ENCODE measurements around the gene SRCIN1.

Gene SRCIN1

GRCh38 chr17:38579934-38580333 lies 25.8 kb downstream of the SRCIN1 start:
- peak in 1 of 2 experiments; percentile 36 for DNase-seq

GRCh38 chr17:38579083-38579480 lies 26.7 kb downstream of the SRCIN1 start:
- DNase-seq: no peak

DNA sequence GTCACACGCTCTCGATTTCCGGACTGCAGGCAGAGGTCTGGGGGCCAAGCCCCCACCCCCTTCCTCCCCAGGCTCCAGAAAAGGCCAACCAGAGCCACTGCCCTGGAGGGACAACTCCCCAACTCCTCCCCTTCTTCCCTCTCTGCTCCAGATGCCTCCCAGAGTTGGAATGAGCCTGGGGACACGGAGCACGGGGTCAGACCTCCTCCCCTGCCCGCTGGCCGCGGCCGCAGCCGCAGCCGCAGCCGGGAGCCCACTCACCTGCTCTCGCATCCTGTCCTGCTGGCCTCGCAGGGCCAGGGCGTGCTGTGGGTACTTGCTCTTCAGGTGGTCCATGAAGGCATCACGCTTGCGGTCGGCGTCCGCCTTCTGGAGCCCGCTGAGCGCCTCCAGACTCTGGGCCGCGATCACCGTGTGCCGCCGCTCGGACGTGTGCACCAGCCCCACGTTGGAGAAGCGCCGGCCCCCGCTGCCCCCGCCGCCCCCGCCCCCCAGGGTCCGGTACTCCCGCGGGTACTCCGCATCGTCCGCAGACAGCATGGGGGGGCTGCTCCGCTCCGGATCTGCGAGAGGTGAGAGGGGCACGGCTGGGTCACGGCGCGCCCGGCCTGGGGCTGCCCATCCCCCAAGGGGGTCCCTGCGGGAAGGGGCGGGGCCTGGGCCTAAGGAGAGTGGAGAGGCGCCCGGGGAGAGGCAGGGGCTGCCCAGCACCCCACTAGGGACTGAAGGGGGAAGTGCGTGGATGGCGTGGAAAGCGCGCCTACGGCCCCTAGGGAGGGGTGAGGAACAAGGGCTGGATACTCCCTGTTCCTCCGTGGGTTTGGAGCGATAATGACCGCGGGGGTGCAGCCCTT lies 27.3 kb downstream of the SRCIN1 start:
- DNase-seq: no peak

DNA sequence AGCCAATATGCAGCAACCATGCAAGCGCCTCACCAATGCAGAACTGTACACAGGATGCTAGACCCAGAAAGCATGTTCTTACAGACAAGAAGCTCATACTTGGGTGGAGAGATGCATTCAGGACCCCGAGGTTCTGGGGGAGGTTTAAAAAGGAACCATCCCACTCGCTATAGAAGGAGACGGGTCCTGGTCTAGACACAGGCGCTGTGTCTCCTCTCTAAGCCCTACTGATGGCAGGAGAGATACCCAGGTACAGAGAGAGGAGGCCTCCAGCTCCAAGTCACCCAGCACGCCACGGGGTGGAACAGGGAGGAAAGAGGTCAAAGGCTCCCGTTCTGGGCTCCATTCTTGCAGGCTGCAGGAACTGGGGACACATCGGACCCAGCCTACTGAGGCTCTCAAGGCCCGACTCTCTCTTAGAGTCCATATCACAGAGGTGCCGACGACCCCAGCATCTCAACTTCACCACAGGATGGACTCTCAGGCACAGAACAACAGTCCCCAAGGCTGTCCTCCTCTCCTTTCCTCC lies 28.0 kb downstream of the SRCIN1 start:
- no peak for DNase-seq

DNA sequence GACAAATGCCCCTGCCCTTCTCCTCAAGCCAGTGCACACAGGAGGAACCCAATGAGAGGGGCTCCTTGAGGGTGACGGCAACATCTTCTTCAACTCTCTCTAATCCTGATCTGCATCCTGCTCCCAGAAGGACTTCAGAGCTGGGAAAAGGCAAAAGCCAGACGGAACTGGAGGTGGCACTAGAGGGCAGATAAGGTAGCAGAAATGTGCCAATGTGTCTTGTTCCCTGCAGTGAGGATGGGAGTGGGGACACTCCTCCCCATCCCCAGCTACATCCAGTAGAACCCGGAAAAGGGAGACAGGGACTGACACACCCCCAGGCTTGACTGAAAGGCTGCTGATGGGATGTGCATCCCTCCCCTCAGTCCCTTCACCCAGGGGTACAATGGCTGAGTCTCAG lies 28.5 kb downstream of the SRCIN1 start:
- no peak for DNase-seq

- no peak for DNase-seq
These were observed 30.0 kb downstream of the SRCIN1 start for GRCh38 chr17:38575781-38576180.

DNA sequence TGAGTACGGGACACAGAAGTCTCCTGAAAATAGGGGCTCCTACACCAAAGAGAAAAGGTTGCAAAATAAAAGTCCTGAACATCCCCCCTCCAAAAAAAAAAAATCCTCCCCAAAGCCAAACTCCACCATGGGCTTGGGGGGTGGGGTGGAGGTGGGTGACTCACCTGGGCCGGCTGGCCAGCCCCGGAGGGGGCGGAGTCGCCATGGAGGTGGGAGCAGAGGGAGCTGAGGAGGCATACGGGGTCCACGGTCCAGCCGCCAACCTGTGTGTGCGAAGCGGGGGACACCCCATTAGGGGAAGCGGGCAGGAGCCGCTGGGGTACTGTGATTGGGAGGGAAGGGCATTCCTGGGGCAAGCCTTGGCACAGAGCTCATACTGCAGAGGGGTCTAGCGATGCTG lies 31.0 kb downstream of the SRCIN1 start:
- DNase-seq: no peak

GRCh38 chr17:38572669-38573365 lies 32.9 kb downstream of the SRCIN1 start:
- DNase-seq: peak in 1 of 2 experiments; percentile 53

DNA sequence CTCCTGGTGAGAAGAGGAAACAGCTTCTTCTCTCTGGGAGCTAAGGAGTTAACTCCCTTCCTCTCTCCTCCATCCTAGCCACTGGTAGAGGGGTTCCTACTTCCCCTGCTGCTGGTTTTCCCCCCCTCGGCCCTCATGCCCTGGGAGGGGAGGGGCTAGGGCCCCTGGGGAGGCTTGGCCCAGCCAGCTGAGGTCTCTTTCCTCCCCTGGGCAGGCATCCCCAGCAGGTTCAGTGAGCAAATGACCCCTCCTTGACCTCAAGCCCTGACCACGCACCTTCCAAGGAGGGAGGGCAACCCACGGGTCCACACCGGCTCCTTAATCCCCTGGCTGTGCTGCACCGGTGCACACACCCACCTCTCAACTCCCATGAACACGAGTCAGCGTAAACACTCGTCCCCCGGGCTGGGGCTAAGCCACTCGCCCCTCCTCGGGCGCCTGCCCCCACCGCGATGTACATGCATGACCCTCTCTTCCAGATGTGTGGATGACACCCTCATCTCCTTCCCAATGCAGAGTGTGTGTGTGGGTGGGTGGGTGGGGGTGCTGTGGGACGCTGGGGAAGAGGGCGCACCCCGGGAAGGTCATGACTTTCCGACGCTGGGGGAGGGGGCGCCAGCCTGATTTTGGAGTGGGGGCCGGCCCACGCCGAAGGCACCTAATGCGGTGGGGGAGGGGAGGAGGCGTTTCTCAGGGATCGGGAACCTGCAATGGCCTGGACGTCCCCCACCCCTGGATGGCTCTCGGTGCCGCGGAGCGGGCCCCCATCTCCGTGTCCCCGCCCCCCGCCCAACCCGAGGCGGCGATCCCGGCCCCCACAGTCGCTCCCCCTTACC lies 33.7 kb downstream of the SRCIN1 start:
- DNase-seq: no peak

- DNase-seq: no peak
These were observed 35.8 kb downstream of the SRCIN1 start for GRCh38 chr17:38569701-38570512.

- DNase-seq: no peak
These were observed 36.8 kb downstream of the SRCIN1 start for GRCh38 chr17:38568845-38569510.

DNA sequence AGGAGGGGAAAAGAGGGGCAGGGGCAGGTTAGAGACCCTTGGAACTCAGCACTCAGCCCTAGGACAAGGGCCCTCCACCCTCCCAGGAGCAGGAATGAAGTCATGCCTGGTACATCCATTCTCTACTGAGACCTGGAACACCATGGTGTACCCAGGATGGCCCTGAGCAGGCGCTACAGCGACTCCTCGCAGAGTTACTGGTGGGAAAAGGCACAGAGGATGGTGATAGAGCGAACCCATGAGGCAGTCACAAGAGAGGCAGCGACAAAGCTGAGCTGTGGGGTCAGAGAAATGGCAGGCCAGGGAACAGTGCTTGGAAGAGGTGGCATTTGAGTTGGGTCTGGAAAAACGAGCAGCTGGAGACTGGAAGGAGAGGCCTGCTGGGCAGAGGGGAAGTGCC lies 37.5 kb downstream of the SRCIN1 start:
- DNase-seq: no peak

DNA sequence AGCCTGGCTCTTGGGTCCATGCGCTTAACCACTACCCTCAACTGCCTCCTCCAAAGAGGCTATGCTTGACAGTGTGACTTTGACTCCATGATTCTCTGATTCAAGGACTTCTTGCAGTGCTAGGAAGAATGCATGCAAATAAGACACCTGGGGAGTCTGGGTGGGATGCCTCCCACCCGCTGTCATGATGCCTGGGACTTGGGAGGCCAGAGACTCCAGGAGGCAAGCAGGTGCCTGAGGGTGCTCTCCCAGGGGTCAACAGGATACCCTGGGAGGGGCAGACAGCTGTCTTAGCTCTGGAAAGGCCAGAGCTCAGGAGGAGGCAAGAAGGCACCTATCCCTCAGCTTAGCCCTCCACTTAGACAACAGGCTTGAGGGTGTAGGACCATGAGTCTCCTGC lies 38.4 kb downstream of the SRCIN1 start:
- no peak for DNase-seq

GRCh38 chr17:38566666-38567031 lies 39.1 kb downstream of the SRCIN1 start:
- no peak for DNase-seq

DNA sequence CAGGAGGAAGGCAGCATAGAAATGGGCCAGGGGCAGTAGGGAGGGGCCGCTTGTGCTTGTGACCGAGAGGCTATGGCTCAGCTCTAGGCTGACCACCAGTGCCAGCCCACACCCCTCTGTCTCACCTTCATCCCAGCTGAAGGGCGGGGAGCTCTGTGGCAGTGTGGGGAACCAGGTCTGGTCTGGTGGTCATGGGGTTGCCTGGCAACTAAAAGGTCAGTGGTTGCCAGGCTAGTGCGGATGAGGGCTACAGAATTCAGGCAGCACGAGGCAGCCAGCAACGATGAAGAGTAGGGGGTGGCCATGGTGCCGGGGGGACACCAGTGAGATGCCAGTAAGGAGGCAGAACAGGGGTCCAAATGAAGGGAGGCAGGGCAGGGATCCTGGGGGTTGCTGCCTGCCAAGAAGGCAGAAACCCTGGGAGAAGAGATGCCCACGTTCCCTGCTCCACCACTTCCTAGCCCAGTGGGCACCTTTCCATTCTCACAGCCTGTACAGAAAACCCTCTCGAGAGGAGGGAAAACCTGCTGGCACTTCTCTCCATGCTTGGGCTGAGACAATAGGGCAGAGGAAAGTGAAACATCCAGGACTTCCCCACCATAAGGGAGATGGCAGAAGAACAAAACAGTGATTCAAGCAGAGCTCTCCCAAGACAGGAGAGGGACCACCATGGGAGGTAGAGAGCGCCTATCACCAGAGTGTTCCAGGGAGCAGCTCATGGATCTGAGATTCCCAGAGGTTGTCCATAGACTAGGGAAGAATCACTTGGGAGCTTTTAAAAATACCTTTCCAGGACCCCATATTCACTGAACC lies 39.7 kb downstream of the SRCIN1 start:
- DNase-seq: no peak

GRCh38 chr17:38564869-38565268 lies 40.9 kb downstream of the SRCIN1 start:
- no peak for DNase-seq

DNA sequence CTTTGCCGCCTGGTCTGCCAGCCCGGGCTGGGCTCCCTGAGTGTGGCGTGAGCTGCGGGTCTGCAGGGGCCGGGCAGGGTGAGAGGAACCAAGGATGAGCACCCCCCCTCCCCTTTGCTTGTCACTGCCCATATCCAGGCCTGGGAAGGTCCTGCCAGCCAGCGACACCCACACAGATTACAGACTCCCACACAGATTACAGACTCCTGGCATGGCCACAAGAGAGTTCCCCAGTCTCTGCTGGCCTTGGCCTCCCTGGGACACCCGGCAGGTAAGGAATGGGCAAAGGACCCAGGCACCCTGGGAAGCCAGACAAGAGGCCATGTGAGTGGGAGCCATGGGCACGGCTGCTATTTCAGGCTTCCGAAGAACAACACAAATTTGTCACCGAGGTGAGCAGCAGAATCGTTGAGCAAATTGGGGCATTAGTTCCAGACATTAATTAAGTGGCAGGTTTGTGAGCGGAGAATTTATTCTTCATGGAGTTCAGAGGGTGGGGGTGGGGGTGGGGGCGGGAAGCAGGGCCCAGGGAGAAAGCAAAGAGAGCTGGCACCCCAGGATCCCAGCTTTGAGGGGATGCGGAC lies 41.4 kb downstream of the SRCIN1 start:
- DNase-seq: no peak

DNA sequence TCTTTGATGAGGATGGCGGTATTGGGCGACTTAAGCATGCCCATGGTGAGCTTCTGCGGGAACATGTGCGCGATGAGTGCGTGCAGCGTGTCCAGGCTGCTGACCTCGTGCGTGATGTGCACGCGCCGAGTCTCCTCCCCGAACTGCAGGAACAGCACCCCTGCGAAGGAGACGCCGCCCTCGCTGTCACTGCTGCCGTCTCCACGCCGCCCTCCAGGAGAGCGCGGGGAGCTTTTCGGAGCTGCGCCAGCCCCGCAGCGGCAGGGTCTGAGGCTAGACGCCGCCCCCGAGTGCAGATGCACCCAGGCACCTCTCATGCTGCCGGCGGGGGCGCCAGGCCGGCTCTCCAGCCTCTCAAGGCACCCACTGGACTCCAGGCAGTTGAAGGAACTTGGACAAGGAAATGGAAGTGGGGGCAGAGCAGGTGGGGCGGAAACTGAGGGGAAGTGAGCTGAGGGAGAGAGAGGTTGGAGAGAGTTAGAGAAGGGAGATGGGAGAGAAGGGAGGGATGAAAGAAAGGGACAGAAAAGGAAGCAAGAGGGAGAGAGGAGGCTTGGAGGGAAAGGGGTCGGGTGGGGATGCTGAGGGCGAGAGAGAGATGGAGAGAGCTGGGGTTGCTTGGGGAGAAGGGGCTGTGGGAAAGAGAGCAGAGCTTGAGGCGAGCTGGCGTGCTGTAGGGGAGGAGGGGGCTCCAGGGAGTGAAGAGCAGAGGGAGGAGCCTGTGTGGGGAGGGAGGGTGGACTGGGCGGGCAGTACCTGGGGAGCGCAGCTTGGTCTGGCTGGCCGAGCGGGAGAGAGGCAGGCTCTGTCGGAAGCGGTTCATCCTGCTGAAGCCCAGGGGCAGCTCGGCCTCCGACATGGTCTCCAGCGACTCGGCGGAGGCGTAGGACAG lies 42.1 kb downstream of the SRCIN1 start:
- no peak for DNase-seq

- DNase-seq: no peak
These were observed 42.8 kb downstream of the SRCIN1 start for GRCh38 chr17:38562903-38563302.

DNA sequence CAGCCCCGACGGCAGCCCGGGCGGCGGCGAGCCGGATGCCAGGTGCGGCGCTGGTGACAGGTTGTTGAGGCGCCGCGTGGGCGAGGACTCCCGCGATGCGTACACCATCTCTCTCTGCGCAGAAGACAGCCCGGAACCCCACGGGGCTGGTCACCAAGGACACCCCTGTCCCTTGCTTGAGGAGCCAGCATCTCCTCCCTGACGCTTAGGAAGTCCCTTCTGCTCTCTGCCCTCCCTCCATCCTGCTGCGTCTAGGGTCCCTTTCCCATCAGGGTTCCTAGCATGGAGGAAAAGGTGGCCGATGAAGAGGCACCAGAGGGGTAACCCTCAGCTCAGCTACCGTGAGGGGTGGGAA lies 43.6 kb downstream of the SRCIN1 start:
- no peak for DNase-seq
